Suprapubic skin (tissue), 4 donors: ENCODE measurements around the gene CMSS1. TPM values are rescaled to one million over a fixed set of nuclear protein-coding genes. Genes with fewer than 3 reads are reported as not detected.

Source experiments
- DNase-seq, 2 donors: peaks; one replicate each; pipeline ENCODE4 v3.0.0-alpha.2; 2019; ENCODE audit warnings: low spot score in 2 of 2
- H3K27ac ChIP-seq: fragments of 200-600 bp; sonication (generic); one replicate; pipeline ENCODE4 v1.5.1; 2019
- H3K27me3 ChIP-seq: fragments of 200-600 bp; sonication (generic); one replicate; pipeline ENCODE4 v1.5.1; 2019
- H3K36me3 ChIP-seq: fragments of 200-600 bp; sonication (generic); one replicate; pipeline ENCODE4 v1.5.1; 2019
- H3K4me1 ChIP-seq: fragments of 200-600 bp; sonication (generic); one replicate; pipeline ENCODE4 v1.5.1; 2019
- H3K4me3 ChIP-seq: fragments of 200-600 bp; sonication (generic); one replicate; pipeline ENCODE4 v1.5.1; 2019; ENCODE audit warnings: mild to moderate bottlenecking
- H3K9me3 ChIP-seq: fragments of 200-600 bp; sonication (generic); one replicate; pipeline ENCODE4 v1.5.1; 2019
- EP300 ChIP-seq: sonication (generic); formaldehyde crosslinking; IDR thresholded peaks from one replicate; pipeline ENCODE4 v1.6.1; 2017; ENCODE audit warnings: antibody characterized with exemption
- POLR2A ChIP-seq, 2 donors: fragments of 450-650 bp; IDR thresholded peaks; one replicate each; pipeline ENCODE4 v1.6.1; 2017; ENCODE audit warnings: antibody characterized with exemption in 2 of 2, mild to moderate bottlenecking in 2 of 2, moderate library complexity in 2 of 2
- POLR2AphosphoS5 ChIP-seq, 3 donors: sonication (generic); formaldehyde crosslinking; IDR thresholded peaks; one replicate each; pipeline ENCODE4 v1.6.1; 2017; ENCODE audit warnings: antibody characterized with exemption in 3 of 3
- WGBS: methylation state at CpG from one replicate; pipeline ENCODE4 v1.1.5; 2018; 5-methylcytosine and 5-hydroxymethylcytosine counted together
- total RNA-seq, 4 donors: library from RNA; depleted of rRNA; stranded (reverse); fragments of >200 nt; gene quantifications; one replicate each; pipeline ENCODE4 v1.1.0, GENCODE V29; 2016
- TF ChIP-seq, protein P1 (sequence below), 2 donors: fragments of 200-600 bp in 1 of 2; fragments of 450-650 bp in 1 of 2; sonication (generic) in 1 of 2; IDR thresholded peaks; one replicate each; pipeline ENCODE4 v1.5.1; 2016 to 2019; ENCODE audit warnings: antibody characterized with exemption in 2 of 2, mild to moderate bottlenecking in 1 of 2, moderate library complexity in 1 of 2

CMSS1 gene
- total RNA-seq, 4 donors from 2014 or later = 13.2 to 17.1 (median 13.5) TPM

GRCh38 chr3:100075851-100076730, 258.4 kb downstream of the CMSS1 start:
- Histone ChIP-seq H3K36me3 (no peaks in the 10 kb centered on the region), H3K27ac (no peak overlapping the region), H3K4me3 (no peak overlapping the region), H3K4me1 (no peaks in the 10 kb centered on the region), H3K27me3 (no peaks in the 10 kb centered on the region), H3K9me3 (no peaks in the 10 kb centered on the region)
- WGBS = 83% methylated on average over 4 of the region's 4 CpGs
- no peak for TF ChIP-seq EP300
- TF ChIP-seq POLR2A (IDR thresholded peaks at IDR 0.05) = no peak
- DNase-seq = no peak

- Histone ChIP-seq H3K4me3 (no peak overlapping the region), H3K9me3 (no peaks in the 10 kb centered on the region), H3K36me3 (no peaks in the 10 kb centered on the region), H3K27ac (no peak overlapping the region), H3K4me1 (no peaks in the 10 kb centered on the region), H3K27me3 (no peaks in the 10 kb centered on the region)
- WGBS = 82% methylated on average over 7 of the region's 7 CpGs
- no peak for DNase-seq
- TF ChIP-seq, protein P1, sequence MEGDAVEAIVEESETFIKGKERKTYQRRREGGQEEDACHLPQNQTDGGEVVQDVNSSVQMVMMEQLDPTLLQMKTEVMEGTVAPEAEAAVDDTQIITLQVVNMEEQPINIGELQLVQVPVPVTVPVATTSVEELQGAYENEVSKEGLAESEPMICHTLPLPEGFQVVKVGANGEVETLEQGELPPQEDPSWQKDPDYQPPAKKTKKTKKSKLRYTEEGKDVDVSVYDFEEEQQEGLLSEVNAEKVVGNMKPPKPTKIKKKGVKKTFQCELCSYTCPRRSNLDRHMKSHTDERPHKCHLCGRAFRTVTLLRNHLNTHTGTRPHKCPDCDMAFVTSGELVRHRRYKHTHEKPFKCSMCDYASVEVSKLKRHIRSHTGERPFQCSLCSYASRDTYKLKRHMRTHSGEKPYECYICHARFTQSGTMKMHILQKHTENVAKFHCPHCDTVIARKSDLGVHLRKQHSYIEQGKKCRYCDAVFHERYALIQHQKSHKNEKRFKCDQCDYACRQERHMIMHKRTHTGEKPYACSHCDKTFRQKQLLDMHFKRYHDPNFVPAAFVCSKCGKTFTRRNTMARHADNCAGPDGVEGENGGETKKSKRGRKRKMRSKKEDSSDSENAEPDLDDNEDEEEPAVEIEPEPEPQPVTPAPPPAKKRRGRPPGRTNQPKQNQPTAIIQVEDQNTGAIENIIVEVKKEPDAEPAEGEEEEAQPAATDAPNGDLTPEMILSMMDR (IDR thresholded peaks at IDR 0.05) = no peak
- TF ChIP-seq POLR2AphosphoS5 (IDR thresholded peaks at IDR 0.05) (no peak), EP300 (no peak), POLR2A (IDR thresholded peaks at IDR 0.05) (no peak)
Observed at GRCh38 chr3:100076731-100077529, 259.3 kb downstream of the CMSS1 start.

DNA sequence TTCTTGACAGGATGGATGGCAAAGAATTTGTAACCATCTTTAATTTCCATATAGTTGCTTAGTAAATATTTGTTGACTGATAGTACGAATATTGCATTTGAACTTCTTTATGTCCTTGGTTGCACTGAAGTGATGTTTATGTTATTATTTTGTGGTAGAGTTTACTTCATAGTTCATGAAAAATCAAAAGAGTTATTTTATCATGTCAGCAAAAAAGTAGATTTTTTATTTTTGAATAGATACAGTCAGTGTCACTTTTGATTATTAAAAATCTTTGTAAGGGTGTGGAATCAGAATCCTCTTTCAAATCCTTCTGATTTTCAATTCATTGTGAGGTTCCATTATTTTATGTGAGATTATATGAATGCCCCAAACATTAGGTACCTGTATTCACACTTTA, 261.7 kb downstream of the CMSS1 start:
- no peak overlapping the region for H3K4me3 ChIP-seq
- no peak overlapping the region for H3K27ac ChIP-seq
- no peaks in the 10 kb centered on the region for H3K36me3 ChIP-seq
- 100% methylated on average over 1 of the region's 1 CpG for WGBS
- no peak for DNase-seq
- no peaks in the 10 kb centered on the region for H3K4me1 ChIP-seq
- H3K9me3 ChIP-seq = no peaks in the 10 kb centered on the region
- TF ChIP-seq, protein P1 (IDR thresholded peaks at IDR 0.05) = no peak
- TF ChIP-seq POLR2AphosphoS5 (IDR thresholded peaks at IDR 0.05) (no peak), EP300 (no peak), POLR2A (IDR thresholded peaks at IDR 0.05) (no peak)
- H3K27me3 ChIP-seq = no peaks in the 10 kb centered on the region

DNA sequence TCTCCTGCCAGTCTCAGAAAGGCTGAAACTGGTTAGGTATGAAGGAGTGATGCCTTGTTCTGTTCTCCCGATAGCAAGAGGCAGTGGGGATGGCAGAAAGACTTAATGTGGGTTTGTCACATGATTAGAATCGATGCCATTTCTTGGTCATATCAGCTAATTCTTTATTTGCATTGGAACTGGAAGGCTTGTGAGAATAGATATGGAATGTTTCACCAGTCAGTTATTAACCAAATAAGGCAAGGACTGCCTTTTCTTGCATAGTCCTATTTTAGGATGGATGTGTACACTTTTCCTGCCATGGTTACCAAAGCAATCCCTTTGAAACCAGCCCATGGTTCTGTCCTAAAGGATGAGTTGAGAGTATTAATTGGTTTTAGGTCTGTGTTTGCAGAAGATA, 262.9 kb downstream of the CMSS1 start:
- 96% methylated on average over 2 of the region's 2 CpGs for WGBS
- no peaks in the 10 kb centered on the region for H3K36me3 ChIP-seq
- DNase-seq = no peak
- TF ChIP-seq POLR2A (IDR thresholded peaks at IDR 0.05) = no peak
- no peak for TF ChIP-seq EP300
- TF ChIP-seq, protein P1 (IDR thresholded peaks at IDR 0.05) = no peak
- TF ChIP-seq POLR2AphosphoS5 (IDR thresholded peaks at IDR 0.05) = no peak
- no peaks in the 10 kb centered on the region for H3K4me1 ChIP-seq
- no peaks in the 10 kb centered on the region for H3K27me3 ChIP-seq
- no peak overlapping the region for H3K4me3 ChIP-seq
- H3K27ac ChIP-seq = no peak overlapping the region
- no peaks in the 10 kb centered on the region for H3K9me3 ChIP-seq

- TF ChIP-seq EP300 = no peak
- TF ChIP-seq, protein P1 (IDR thresholded peaks at IDR 0.05) = no peak
- no peak for TF ChIP-seq POLR2AphosphoS5 (IDR thresholded peaks at IDR 0.05)
- TF ChIP-seq POLR2A (IDR thresholded peaks at IDR 0.05) = no peak
- H3K4me1 ChIP-seq = no peaks in the 10 kb centered on the region
- 85% methylated on average over 1 of the region's 1 CpG for WGBS
Observed at GRCh38 chr3:100081311-100081710, 263.6 kb downstream of the CMSS1 start.

More at GRCh38 chr3:100081311-100081710, 263.6 kb downstream of the CMSS1 start:
- Histone ChIP-seq H3K4me3 (no peak overlapping the region), H3K36me3 (no peaks in the 10 kb centered on the region), H3K27ac (no peak overlapping the region), H3K27me3 (no peaks in the 10 kb centered on the region), H3K9me3 (no peaks in the 10 kb centered on the region)
- DNase-seq = no peak
